MCF 10A (cell line): ENCODE data around the gene UGT1A10. TPM values are rescaled to one million over a fixed set of nuclear protein-coding genes. Genes with fewer than 3 reads are reported as not detected.

Source experiments
- BruUV-seq: library from RNA; stranded (reverse); fragments of 400-500 nt; replicated peaks from 2 replicates; lab custom pipeline; 2021; lab: Mats Ljungman, UMichigan
- CTCF ChIA-PET: fragments of 300-600 bp; sonication (Branson Sonifier 250); formaldehyde crosslinking; extraction: SDS; loops from one replicate; lab custom pipeline; 2021; ENCODE audit warnings: antibody characterized with exemption, inconsistent platforms; lab: Yijun Ruan, JAX
- POLR2A ChIA-PET: fragments of 300-600, 350-650 bp; sonication (Branson Sonifier 250); formaldehyde crosslinking; extraction: SDS; loops from one replicate; lab custom pipeline; 2020; ENCODE audit warnings: antibody characterized with exemption, inconsistent platforms; lab: Yijun Ruan, JAX
- DNase-seq: peaks from one replicate; pipeline ENCODE4 v3.0.0-alpha.2; 2018; ENCODE audit not compliant: unreplicated experiment
- H3K27ac Mint-ChIP-seq: one replicate; pipeline ENCODE4 v1.8.0; 2022; ENCODE audit warnings: mild to moderate bottlenecking, low read depth, mixed read lengths; ENCODE audit not compliant: unreplicated experiment
- H3K27me3 Mint-ChIP-seq: one replicate; pipeline ENCODE4 v1.8.0; 2022; ENCODE audit warnings: mixed read lengths; ENCODE audit not compliant: insufficient read depth, unreplicated experiment
- H3K36me3 Mint-ChIP-seq: one replicate; pipeline ENCODE4 v1.8.0; 2022; ENCODE audit warnings: mild to moderate bottlenecking, moderate library complexity, mixed read lengths; ENCODE audit not compliant: insufficient read depth, unreplicated experiment
- H3K4me1 Mint-ChIP-seq: one replicate; pipeline ENCODE4 v1.8.0; 2022; ENCODE audit warnings: mixed read lengths; ENCODE audit not compliant: insufficient read depth, unreplicated experiment
- H3K4me3 Mint-ChIP-seq: one replicate; pipeline ENCODE4 v1.8.0; 2022; ENCODE audit warnings: mild to moderate bottlenecking, moderate library complexity, mixed read lengths; ENCODE audit not compliant: unreplicated experiment
- H3K9me3 Mint-ChIP-seq: one replicate; pipeline ENCODE4 v1.8.0; 2022; ENCODE audit warnings: mixed read lengths; ENCODE audit not compliant: unreplicated experiment
- intact Hi-C: fragments of 100-400 bp; cut with micrococcal nuclease; formaldehyde crosslinking; loops from 2 replicates; pipeline ENCODE4 v1.14.1; 2022
- total RNA-seq: library from RNA; stranded (reverse); gene quantifications from 2 replicates; pipeline ENCODE4 v1.2.3, GENCODE V29; 2022
- TF ChIP-seq, protein P1 (sequence below): fragments of 200-600 bp; IDR thresholded peaks from one replicate; pipeline ENCODE4 v1.8.0; 2022; ENCODE audit warnings: antibody characterized with exemption, mild to moderate bottlenecking; ENCODE audit not compliant: unreplicated experiment

UGT1A10 gene
- total RNA-seq, 1 experiment from 2014 or later, result not detected

DNA sequence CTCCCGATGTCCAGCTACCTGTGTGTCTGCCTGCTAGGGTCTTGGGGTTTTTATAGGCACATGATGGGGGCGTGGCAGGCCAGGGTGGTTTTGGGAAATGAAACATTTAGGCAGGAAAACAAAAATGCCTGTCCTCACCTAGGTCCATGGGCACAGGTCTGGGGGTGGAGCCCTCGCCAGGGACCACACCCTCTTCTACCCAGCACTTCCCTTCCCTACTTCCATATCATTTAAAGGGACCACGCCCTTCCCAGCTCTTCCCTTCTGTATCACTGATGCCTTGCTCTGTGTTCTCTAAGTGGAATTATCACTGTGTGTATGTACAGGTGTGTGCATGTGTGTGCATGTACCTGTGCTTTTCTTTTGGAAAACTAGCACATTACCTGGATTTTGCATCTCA lies 130.2 kb downstream of the UGT1A10 start:
- TF ChIP-seq, protein P1, sequence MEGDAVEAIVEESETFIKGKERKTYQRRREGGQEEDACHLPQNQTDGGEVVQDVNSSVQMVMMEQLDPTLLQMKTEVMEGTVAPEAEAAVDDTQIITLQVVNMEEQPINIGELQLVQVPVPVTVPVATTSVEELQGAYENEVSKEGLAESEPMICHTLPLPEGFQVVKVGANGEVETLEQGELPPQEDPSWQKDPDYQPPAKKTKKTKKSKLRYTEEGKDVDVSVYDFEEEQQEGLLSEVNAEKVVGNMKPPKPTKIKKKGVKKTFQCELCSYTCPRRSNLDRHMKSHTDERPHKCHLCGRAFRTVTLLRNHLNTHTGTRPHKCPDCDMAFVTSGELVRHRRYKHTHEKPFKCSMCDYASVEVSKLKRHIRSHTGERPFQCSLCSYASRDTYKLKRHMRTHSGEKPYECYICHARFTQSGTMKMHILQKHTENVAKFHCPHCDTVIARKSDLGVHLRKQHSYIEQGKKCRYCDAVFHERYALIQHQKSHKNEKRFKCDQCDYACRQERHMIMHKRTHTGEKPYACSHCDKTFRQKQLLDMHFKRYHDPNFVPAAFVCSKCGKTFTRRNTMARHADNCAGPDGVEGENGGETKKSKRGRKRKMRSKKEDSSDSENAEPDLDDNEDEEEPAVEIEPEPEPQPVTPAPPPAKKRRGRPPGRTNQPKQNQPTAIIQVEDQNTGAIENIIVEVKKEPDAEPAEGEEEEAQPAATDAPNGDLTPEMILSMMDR, result no peak
- ChIA-PET POLR2A (no interaction called here), CTCF (no interaction called here)
- Mint-ChIP-seq H3K27ac (no peak overlapping the region), H3K4me1 (peaks cover 15% of the 10 kb centered on the region), H3K27me3 (no peaks in the 10 kb centered on the region), H3K4me3 (no peak overlapping the region), H3K9me3 (no peaks in the 10 kb centered on the region), H3K36me3 (no peaks in the 10 kb centered on the region)
- BruUV-seq, result no TSS peak
- DNase-seq, result no peak
- intact Hi-C loops, result no loop called here

DNA sequence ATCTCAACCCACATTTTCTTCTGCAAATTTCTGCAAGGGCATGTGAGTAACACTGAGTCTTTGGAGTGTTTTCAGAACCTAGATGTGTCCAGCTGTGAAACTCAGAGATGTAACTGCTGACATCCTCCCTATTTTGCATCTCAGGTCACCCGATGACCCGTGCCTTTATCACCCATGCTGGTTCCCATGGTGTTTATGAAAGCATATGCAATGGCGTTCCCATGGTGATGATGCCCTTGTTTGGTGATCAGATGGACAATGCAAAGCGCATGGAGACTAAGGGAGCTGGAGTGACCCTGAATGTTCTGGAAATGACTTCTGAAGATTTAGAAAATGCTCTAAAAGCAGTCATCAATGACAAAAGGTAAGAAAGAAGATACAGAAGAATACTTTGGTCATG lies 131.8 kb downstream of the UGT1A10 start:
- H3K4me1 Mint-ChIP-seq, result peaks cover 15% of the 10 kb centered on the region
- TF ChIP-seq, protein P1, result no peak
- no peaks in the 10 kb centered on the region for H3K36me3 Mint-ChIP-seq
- no peak overlapping the region for H3K27ac Mint-ChIP-seq
- intact Hi-C loops, result no loop called here
- H3K27me3 Mint-ChIP-seq, result no peaks in the 10 kb centered on the region
- no peak overlapping the region for H3K4me3 Mint-ChIP-seq
- ChIA-PET POLR2A (no interaction called here), CTCF (no interaction called here)
- no peak for DNase-seq
- H3K9me3 Mint-ChIP-seq, result no peaks in the 10 kb centered on the region
- no TSS peak for BruUV-seq

DNA sequence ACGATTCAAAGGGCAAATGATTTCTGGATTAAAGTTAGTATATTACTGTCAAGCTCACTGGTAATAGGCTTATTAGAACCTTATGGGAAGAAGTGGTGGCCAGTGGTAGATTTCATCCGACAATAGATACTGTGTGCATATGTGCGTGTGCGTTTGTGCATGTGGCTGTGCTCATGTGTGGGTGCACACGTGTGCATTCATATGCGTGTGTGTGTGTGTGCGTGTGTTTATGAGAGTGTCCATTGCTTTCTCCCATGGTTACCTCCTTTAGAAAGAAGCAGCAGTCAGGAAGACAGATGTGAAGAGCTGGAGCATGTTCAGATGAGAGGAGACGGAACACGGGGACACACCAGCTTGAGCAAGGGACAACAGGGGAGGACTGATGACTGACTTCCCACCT lies 133.0 kb downstream of the UGT1A10 start:
- H3K36me3 Mint-ChIP-seq, result no peaks in the 10 kb centered on the region
- ChIA-PET CTCF (interaction anchor here (0.6 kb wide), 1 partner anchor 372 kb away, joined by 3 read pairs; no protein-coding TSS in a partner anchor), POLR2A (interaction anchor here (1.3 kb wide), 1 partner anchor 8 kb away, joined by 4 read pairs; no protein-coding TSS in a partner anchor)
- H3K4me3 Mint-ChIP-seq, result no peak overlapping the region
- H3K9me3 Mint-ChIP-seq, result no peaks in the 10 kb centered on the region
- TF ChIP-seq, protein P1, result no peak
- H3K4me1 Mint-ChIP-seq, result peaks cover 5% of the 10 kb centered on the region
- BruUV-seq, result no TSS peak
- no peak overlapping the region for H3K27ac Mint-ChIP-seq
- intact Hi-C loops, result no loop called here
- DNase-seq, result no peak
- no peaks in the 10 kb centered on the region for H3K27me3 Mint-ChIP-seq

DNA sequence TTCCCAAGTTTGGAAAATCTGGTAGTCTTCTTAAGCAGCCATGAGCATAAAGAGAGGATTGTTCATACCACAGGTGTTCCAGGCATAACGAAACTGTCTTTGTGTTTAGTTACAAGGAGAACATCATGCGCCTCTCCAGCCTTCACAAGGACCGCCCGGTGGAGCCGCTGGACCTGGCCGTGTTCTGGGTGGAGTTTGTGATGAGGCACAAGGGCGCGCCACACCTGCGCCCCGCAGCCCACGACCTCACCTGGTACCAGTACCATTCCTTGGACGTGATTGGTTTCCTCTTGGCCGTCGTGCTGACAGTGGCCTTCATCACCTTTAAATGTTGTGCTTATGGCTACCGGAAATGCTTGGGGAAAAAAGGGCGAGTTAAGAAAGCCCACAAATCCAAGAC lies 135.9 kb downstream of the UGT1A10 start:
- Mint-ChIP-seq H3K36me3 (no peaks in the 10 kb centered on the region), H3K9me3 (peaks cover 19% of the 10 kb centered on the region), H3K4me1 (no peaks in the 10 kb centered on the region), H3K4me3 (no peak overlapping the region), H3K27ac (no peak overlapping the region), H3K27me3 (no peaks in the 10 kb centered on the region)
- no TSS peak for BruUV-seq
- TF ChIP-seq, protein P1, result no peak
- intact Hi-C loops, result no loop called here
- CTCF ChIA-PET, result no interaction called here
- POLR2A ChIA-PET, result no interaction called here
- no peak for DNase-seq
